ENCODE data around the gene RCSD1.

The RCSD1 gene

DNA sequence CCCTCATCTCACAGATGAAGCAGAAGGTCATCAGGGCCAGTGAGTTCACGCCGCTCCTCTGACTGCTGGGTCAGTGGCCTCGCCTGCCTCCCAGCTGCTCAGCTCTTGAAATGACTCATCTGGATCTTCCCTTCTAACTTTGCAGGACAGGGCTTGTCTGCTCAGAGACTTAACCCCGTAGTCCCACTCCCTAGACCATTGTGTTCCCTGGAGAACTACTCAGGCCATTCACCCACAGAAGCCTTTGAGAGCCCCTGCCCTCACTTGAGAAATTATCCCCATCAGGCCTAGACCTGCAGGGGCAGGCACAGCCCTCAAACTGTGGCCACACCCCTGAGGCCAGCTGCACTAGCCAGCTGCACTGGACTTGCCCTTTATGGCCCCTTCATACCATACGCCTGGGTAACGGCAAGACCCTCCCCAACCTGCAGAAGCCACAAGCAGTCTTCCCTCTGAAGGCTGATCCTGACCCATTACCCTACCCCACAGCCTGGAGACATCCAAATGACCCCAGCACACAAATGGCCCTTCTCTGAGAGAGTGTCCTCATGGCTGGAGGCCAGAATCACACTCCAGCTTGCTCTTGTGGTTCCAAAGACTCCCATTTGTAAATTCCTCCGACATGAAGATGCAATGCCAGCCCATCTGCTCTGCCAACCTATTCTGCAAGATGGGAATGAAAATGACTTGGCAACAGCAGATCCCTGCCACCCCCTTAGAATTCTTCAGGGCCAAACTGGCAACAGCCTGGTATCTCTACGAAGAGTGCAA lies 33.2 kb downstream of the RCSD1 start:
- in situ Hi-C loops (cut with HindIII; ENCODE audit: low sequenced_read_pairs) = no loop called here

- in situ Hi-C loops (cut with HindIII; ENCODE audit: low sequenced_read_pairs) = no loop called here
Measured at GRCh38 chr1:167665469-167665868, 35.4 kb downstream of the RCSD1 start.

GRCh38 chr1:167666416-167666815 lies 36.4 kb downstream of the RCSD1 start:
- in situ Hi-C loops (cut with HindIII; ENCODE audit: low sequenced_read_pairs) = no loop called here

DNA sequence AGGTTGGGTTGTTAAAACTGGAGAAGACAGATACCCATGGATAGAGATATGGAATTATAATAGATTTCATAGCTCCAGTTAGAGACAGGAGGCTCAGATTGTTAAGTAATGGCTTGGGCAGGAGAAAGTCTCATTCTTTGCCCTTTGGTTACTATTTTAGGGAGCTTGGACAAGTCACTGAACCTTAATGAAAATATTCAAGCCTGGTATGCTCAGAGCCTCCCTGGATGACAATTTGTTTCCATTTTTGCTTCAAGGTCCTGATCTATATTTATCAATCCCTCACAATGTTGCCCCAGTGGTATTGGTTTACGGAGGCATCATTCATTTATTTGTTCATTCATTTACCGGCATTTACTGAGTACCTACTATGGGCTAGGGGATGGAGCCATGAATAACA lies 37.5 kb downstream of the RCSD1 start:
- in situ Hi-C loops (cut with HindIII; ENCODE audit: low sequenced_read_pairs) = no loop called here

DNA sequence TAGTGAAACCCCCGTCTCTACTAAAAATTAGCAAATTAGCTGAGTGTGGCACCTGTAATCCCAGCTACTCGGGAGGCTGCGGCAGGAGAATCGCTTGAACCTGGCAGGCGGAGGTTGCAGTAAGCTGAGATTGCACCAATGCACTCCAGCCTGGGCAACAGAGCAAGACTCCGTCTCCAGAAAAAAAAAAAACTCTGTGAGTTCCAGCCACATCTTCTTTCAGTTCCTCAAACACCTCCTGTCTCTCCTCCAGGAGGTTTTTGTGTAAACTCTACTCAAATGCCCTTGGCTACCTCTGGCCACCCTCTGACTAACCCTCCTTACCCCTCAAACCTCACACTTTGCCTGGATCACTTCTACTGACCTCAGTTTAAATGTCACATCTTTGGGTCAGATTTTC lies 38.1 kb downstream of the RCSD1 start:
- in situ Hi-C loops (cut with HindIII; ENCODE audit: low sequenced_read_pairs) = no loop called here

DNA sequence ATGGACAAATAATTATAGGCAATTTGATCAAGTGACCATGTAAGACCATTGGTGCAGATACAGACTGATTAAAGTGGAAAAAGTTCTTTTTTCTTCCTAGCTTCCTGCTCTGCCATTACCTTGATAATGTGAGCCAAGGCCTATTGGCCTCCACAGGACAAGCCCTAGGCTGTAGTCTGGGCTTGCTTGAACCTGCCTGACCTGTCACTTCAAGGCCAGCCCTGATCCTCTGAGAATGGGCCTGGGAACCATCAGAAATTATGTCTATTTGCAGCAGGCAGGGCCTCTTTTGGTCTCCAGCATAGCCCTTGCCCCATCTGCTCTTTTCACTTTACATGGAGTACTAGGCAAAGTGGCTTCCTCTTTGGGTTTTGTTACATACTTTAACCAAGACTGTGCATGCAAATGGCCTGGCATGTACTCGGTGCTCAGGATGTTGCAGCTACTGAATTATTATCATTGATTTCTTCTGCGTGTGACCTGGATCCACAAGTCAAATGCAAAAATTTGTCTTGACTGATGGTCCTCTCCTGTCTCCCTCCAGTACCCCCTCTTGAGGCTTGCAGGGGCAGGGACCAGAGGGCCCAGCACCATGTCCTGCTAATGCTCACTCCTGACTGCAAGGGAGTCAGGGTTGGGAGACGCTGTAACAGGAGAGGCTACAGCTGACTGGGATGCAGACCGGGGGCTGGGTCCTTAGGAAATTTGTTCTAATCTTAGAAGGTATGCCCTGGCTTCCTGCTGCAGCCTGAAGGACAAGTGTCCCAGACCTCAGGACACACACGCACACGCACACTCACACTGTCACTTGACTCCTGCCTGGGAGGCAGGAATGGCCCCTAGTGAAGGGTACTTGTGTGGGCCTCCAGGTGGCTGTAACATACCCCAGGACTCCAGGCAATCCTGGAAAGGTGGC lies 39.4 kb downstream of the RCSD1 start:
- in situ Hi-C loops (cut with HindIII; ENCODE audit: low sequenced_read_pairs) = no loop called here

GRCh38 chr1:167670563-167670962 lies 40.5 kb downstream of the RCSD1 start:
- in situ Hi-C loops (cut with HindIII; ENCODE audit: low sequenced_read_pairs) = no loop called here

DNA sequence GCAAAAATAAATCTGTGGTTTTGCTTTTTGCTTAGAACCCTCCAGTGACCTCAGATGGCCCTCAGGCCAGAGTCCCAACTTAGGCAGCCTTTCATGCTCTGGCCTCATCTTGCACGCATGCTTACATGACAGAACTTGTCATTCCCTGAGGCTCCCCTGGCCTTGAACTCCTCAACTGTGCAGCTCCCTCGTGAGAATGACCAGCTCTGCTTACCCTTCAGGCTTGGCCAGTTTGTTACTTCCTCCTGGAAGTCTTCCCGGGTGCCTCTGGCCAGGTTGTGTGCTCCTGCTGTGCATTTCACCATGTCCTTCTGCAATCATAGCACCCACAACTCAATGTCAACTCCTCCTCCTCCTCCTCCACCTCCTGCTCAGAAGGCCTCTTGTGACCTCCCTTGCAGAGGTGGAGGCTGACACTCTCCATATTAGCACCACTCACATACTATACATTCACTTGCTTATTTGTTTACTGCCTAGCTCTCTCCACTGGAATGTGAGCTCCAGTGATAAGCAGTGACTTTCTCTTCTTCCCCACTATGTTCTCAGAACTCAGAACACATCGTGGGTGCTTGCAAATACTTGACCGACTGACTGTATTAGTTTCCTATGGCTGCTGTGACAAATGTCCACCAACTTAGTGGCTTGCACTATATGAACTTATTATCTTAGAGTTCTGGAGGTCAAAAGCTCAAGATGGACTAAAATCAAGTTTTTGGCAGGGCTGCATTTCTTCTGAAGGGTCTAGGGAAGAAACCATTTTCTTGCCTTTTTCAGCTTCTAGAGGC lies 41.9 kb downstream of the RCSD1 start:
- in situ Hi-C loops (cut with HindIII; ENCODE audit: low sequenced_read_pairs) = no loop called here

- in situ Hi-C loops (cut with HindIII; ENCODE audit: low sequenced_read_pairs) = no loop called here
Measured at GRCh38 chr1:167672831-167673230, 42.8 kb downstream of the RCSD1 start.

GRCh38 chr1:167673265-167673664 lies 43.2 kb downstream of the RCSD1 start:
- in situ Hi-C loops (cut with HindIII; ENCODE audit: low sequenced_read_pairs) = no loop called here

- in situ Hi-C loops (cut with HindIII; ENCODE audit: low sequenced_read_pairs) = no loop called here
Measured at GRCh38 chr1:167674156-167674555, 44.1 kb downstream of the RCSD1 start.

- in situ Hi-C loops (cut with HindIII; ENCODE audit: low sequenced_read_pairs) = no loop called here
Measured at GRCh38 chr1:167675440-167675839, 45.4 kb downstream of the RCSD1 start.

GRCh38 chr1:167676205-167676915 lies 46.3 kb downstream of the RCSD1 start:
- in situ Hi-C loops (cut with HindIII; ENCODE audit: low sequenced_read_pairs) = no loop called here

GRCh38 chr1:167676916-167677848 lies 47.1 kb downstream of the RCSD1 start:
- in situ Hi-C loops (cut with HindIII; ENCODE audit: low sequenced_read_pairs) = no loop called here

GRCh38 chr1:167678422-167678821 lies 48.4 kb downstream of the RCSD1 start:
- in situ Hi-C loops (cut with HindIII; ENCODE audit: low sequenced_read_pairs) = no loop called here

GRCh38 chr1:167678838-167679237 lies 48.8 kb downstream of the RCSD1 start:
- in situ Hi-C loops (cut with HindIII; ENCODE audit: low sequenced_read_pairs) = no loop called here

- in situ Hi-C loops (cut with HindIII; ENCODE audit: low sequenced_read_pairs) = no loop called here
Measured at GRCh38 chr1:167679714-167680113, 49.7 kb downstream of the RCSD1 start.

DNA sequence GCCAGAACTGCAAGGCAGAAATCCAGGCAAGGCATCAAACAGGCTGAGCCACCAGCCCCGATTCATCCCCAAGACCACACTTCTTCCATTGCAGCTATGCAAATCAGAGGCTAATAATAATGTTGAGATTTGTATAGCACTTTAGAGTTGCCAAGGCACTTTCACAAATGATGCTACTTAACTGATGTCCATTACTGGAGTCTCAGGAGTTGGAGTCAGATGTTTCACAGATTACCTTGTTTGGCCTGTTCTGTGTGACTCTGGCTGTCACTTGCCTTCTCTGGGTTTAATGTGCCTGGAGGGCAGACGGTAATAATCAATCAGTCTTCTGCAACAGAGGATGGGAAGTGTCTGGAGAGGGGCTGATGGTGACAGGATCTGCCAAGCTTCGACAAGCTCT lies 51.0 kb downstream of the RCSD1 start:
- in situ Hi-C loops (cut with HindIII; ENCODE audit: low sequenced_read_pairs) = no loop called here

DNA sequence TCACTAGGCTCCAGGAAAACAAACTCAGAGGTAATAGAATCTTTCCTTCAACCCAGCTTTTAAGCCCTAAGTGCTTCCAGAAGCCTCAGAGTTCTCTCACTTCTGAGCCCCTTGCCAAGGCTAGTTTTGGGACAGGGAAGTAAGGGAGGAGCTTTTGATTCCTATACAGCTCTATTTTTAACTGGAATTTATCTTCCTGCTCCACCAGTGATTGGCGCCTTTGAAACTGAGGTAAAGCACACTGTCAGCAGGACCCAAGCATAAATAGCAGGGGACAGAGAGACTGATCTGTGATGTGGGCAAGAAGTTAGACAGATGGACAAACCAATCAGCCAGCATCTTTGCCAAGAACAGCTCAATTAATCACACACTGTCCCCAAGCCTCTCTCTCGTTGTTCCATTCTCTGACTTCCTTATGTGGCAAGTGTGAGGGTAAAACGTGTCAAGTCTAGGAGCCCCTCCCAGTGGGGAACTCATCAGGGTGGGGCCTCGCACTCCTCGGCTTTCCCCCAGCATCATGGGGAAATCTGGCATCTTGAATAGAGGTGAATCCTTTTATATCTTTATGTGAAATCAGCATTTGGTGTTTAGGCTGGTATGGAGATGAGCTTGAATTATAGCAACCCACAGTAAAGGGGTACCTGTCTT lies 51.5 kb downstream of the RCSD1 start:
- in situ Hi-C loops (cut with HindIII; ENCODE audit: low sequenced_read_pairs) = no loop called here

All from endothelial cell of hepatic sinusoid (primary cell).